B cell (primary cell): Measurements from ENCODE around the gene FGF18. TPM values are rescaled to one million over a fixed set of nuclear protein-coding genes. Genes with fewer than 3 reads are reported as not detected.

ENCODE experiments used
- ATAC-seq: fragments of 200-7000 bp; cut with Tn5 transposase; one replicate; pipeline ENCODE4 v1.10.0; 2021; ENCODE audit warnings: low read depth, mild to moderate bottlenecking, moderate number of reproducible peaks, moderate library complexity
- CTCF ChIA-PET: fragments of 350-600 bp; sonication (Branson Sonifier 250); formaldehyde crosslinking; loops from one replicate; lab custom pipeline; 2021; ENCODE audit warnings: antibody characterized with exemption, inconsistent platforms; lab: Charles Lee
- POLR2A ChIA-PET: fragments of 350-600 bp; sonication (Branson Sonifier 250); formaldehyde crosslinking; loops from one replicate; lab custom pipeline; 2021; ENCODE audit warnings: antibody characterized with exemption; lab: Charles Lee
- DNase-seq: peaks from one replicate; pipeline ENCODE4 v3.0.0; 2013
- H2AFZ ChIP-seq: 2 replicates; pipeline ENCODE4 v1.6.1; 2012; ENCODE audit warnings: mild to moderate bottlenecking, low read depth, low read length; ENCODE audit not compliant: insufficient read depth, poor library complexity, severe bottlenecking
- H3K27ac ChIP-seq, 2 donors: 1 replicate in 1 of 2; 2 replicates in 1 of 2; pipeline ENCODE4 v1.5.1; 2012 to 2013; ENCODE audit warnings: low read length in 2 of 2, mild to moderate bottlenecking in 2 of 2, moderate library complexity in 1 of 2
- H3K27me3 ChIP-seq, 4 experiments: fragments of 200-600 bp in 1 of 4; sonication (generic) in 1 of 4; replicated peaks in 1 of 4; 1 replicate in 2 of 4; 2 replicates in 2 of 4; pipeline versions ENCODE4 v1.6.1 to v1.7.0; 2013 to 2016; ENCODE audit warnings: low read length in 3 of 4, mild to moderate bottlenecking in 2 of 4, mixed read lengths in 1 of 4, moderate library complexity in 1 of 4; ENCODE audit not compliant: insufficient read depth in 4 of 4, control insufficient read depth in 3 of 4; ENCODE audit errors: control extremely low read depth in 1 of 4
- H3K36me3 ChIP-seq, 2 experiments: replicated peaks in 1 of 2; 1 replicate in 1 of 2; 2 replicates in 1 of 2; pipeline versions ENCODE4 v1.6.1 to v1.7.1; 2013; ENCODE audit warnings: low read length in 1 of 2; ENCODE audit not compliant: insufficient read depth in 2 of 2, control insufficient read depth in 1 of 2; ENCODE audit errors: control extremely low read depth in 1 of 2, extremely low read depth in 1 of 2
- H3K4me1 ChIP-seq, 2 donors: fragments of 200-600 bp in 1 of 2; sonication (generic) in 1 of 2; 1 replicate in 1 of 2; 2 replicates in 1 of 2; pipeline versions ENCODE4 v1.5.1 to v1.6.1; 2013 to 2017; ENCODE audit warnings: low read length in 2 of 2; ENCODE audit not compliant: control insufficient read depth in 2 of 2, insufficient read depth in 2 of 2
- H3K4me2 ChIP-seq: replicated peaks from 2 replicates; pipeline ENCODE3; 2012; ENCODE audit warnings: mild to moderate bottlenecking, low read depth, low read length; ENCODE audit not compliant: poor library complexity, severe bottlenecking
- H3K4me3 ChIP-seq, 5 experiments: fragments of 200-600 bp in 1 of 5; sonication (generic) in 1 of 5; 1 replicate in 3 of 5; 2 replicates in 2 of 5; pipeline versions ENCODE4 v1.5.1 to v1.7.0; 2011 to 2016; ENCODE audit warnings: low read length in 4 of 5, mild to moderate bottlenecking in 4 of 5, low read depth in 2 of 5, control low read depth in 1 of 5, moderate library complexity in 1 of 5; ENCODE audit not compliant: insufficient read depth in 1 of 5; ENCODE audit errors: control extremely low read depth in 1 of 5, extremely low read depth in 1 of 5
- H3K79me2 ChIP-seq: fragments of 200-600 bp; sonication (generic); one replicate; pipeline ENCODE4 v1.6.0; 2016; ENCODE audit warnings: low read length; ENCODE audit not compliant: control insufficient read depth, insufficient read depth
- H3K9ac ChIP-seq: fragments of 200-600 bp; sonication (generic); 2 replicates; pipeline ENCODE4 v1.6.1; 2017; ENCODE audit warnings: mild to moderate bottlenecking, low read length, moderate library complexity
- H3K9me3 ChIP-seq, 3 donors: one replicate each; pipeline versions ENCODE4 v1.6.1 to v1.7.1; 2013; ENCODE audit warnings: low read length in 2 of 3; ENCODE audit not compliant: control insufficient read depth in 2 of 3, insufficient read depth in 1 of 3; ENCODE audit errors: control extremely low read depth in 1 of 3
- H4K20me1 ChIP-seq: 2 replicates; pipeline ENCODE4 v1.6.0; 2012; ENCODE audit warnings: mild to moderate bottlenecking, low read length; ENCODE audit not compliant: insufficient read depth, control insufficient read depth, poor library complexity, severe bottlenecking
- H3K27ac Mint-ChIP-seq: one replicate; pipeline ENCODE4 v1.8.0; 2021; ENCODE audit warnings: mixed read lengths
- H3K27me3 Mint-ChIP-seq: one replicate; pipeline ENCODE4 v1.8.0; 2021; ENCODE audit warnings: mixed read lengths
- H3K4me1 Mint-ChIP-seq: one replicate; pipeline ENCODE4 v1.8.0; 2021; ENCODE audit warnings: mixed read lengths
- H3K4me3 Mint-ChIP-seq: one replicate; pipeline ENCODE4 v1.8.0; 2021; ENCODE audit warnings: mixed read lengths
- H3K9me3 Mint-ChIP-seq: one replicate; pipeline ENCODE4 v1.8.0; 2022; ENCODE audit warnings: mixed read lengths; ENCODE audit not compliant: insufficient read depth
- EZH2 ChIP-seq: IDR thresholded peaks from 2 replicates; pipeline ENCODE4 v1.6.1; 2012; ENCODE audit warnings: borderline replicate concordance, low read depth, mild to moderate bottlenecking, moderate library complexity, low read length; ENCODE audit not compliant: insufficient read depth, poor library complexity, severe bottlenecking
- WGBS: methylation state at CpG from one replicate; pipeline ENCODE4 v1.1.5; 2013; ENCODE audit warnings: missing lambda C conversion rate; ENCODE audit not compliant: insufficient coverage; 5-methylcytosine and 5-hydroxymethylcytosine counted together
- intact Hi-C: fragments of 100-400 bp; cut with micrococcal nuclease; formaldehyde crosslinking; loops from one replicate; pipeline ENCODE4 v1.10.0; 2022
- polyA plus RNA-seq: library from polyadenylated mRNA; depleted of rRNA; stranded (reverse); fragments of >200 nt; gene quantifications from 2 replicates; pipeline ENCODE4 v1.2.3, GENCODE V29; 2012
- total RNA-seq, 2 donors: library from RNA; stranded (reverse); fragments of 120-200 nt in 1 of 2; gene quantifications; 1 replicate in 1 of 2; 2 replicates in 1 of 2; pipeline versions ENCODE4 v1.2.3 to v1.2.4, GENCODE V29; 2013 to 2022
- TF ChIP-seq, protein P1 (sequence below): fragments of 200-600 bp; IDR thresholded peaks from one replicate; pipeline ENCODE4 v1.8.0; 2022; ENCODE audit warnings: antibody characterized with exemption, mild to moderate bottlenecking

Gene FGF18
- total and polyA plus RNA-seq, 2 donors (not counting 1 experiment from before 2014, with no cell fraction given): 0.06 to 0.15 TPM

DNA sequence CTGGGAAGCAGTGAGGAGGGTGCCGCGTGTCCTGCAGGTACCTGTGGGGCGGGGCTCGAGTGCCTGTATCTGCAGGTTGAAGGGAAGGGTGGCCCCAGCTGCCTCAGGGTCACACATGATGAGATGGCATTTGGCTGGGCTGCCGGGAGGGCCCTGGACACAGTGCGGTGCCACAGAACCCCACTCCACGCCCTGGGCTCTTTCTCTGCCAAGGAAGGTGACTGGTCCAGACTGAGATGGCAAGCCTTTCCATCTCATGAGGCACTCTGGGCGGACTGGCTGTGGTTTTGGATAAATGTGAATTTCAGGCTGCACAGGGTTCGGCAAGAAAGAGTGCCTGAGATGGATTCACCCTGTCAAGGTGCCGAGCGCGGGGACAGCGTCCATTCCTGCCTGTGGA is 69.4 kb downstream of the FGF18 start:
- H3K27me3 Mint-ChIP-seq: peaks cover 25% of the 10 kb centered on the region
- CTCF ChIA-PET: no interaction called here
- no peak overlapping the region for H3K27ac Mint-ChIP-seq
- no peak overlapping the region for H3K4me2 ChIP-seq
- no peak overlapping the region for H3K4me3 ChIP-seq
- no peak for TF ChIP-seq EZH2
- TF ChIP-seq, protein P1, sequence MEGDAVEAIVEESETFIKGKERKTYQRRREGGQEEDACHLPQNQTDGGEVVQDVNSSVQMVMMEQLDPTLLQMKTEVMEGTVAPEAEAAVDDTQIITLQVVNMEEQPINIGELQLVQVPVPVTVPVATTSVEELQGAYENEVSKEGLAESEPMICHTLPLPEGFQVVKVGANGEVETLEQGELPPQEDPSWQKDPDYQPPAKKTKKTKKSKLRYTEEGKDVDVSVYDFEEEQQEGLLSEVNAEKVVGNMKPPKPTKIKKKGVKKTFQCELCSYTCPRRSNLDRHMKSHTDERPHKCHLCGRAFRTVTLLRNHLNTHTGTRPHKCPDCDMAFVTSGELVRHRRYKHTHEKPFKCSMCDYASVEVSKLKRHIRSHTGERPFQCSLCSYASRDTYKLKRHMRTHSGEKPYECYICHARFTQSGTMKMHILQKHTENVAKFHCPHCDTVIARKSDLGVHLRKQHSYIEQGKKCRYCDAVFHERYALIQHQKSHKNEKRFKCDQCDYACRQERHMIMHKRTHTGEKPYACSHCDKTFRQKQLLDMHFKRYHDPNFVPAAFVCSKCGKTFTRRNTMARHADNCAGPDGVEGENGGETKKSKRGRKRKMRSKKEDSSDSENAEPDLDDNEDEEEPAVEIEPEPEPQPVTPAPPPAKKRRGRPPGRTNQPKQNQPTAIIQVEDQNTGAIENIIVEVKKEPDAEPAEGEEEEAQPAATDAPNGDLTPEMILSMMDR: no peak
- H3K9me3 ChIP-seq: no peaks in the 10 kb centered on the region
- H3K27ac ChIP-seq: no peak overlapping the region
- H3K79me2 ChIP-seq: no peaks in the 10 kb centered on the region
- DNase-seq (no peak), ATAC-seq (no peak)
- H3K4me1 ChIP-seq: no peaks in the 10 kb centered on the region
- POLR2A ChIA-PET: no interaction called here
- H3K4me3 Mint-ChIP-seq: no peak overlapping the region
- WGBS: 90% methylated on average over 13 of the region's 13 CpGs
- no peaks in the 10 kb centered on the region for H4K20me1 ChIP-seq
- H3K9ac ChIP-seq: no peak overlapping the region
- no peak overlapping the region for H2AFZ ChIP-seq
- H3K36me3 ChIP-seq: no peaks in the 10 kb centered on the region
- no peaks in the 10 kb centered on the region for H3K27me3 ChIP-seq
- intact Hi-C loops: loop anchor here (10.0 kb wide), 1 partner anchor 806 kb away; no protein-coding TSS in a partner anchor
- H3K9me3 Mint-ChIP-seq: no peaks in the 10 kb centered on the region
- H3K4me1 Mint-ChIP-seq: no peaks in the 10 kb centered on the region

DNA sequence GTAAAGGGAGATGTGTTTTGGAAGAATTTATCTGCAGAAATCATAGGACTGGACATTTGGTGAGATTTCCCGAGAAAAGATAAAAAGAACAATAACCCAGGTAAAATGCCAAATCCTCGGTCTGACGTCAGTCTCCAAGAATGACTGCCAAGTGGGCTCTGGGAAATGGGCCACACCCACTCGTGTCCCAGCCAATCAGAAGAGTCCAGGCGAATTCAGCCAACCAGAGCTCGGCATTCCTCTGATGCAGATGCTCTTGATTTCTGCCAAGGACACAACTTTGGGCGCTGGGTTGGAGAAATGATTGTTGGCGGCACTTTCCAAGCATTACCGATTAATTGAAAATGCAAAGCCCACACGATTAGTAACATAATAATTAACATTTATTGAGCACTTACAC is 73.3 kb downstream of the FGF18 start:
- intact Hi-C loops: no loop called here
- no peaks in the 10 kb centered on the region for H3K9me3 ChIP-seq
- no peak overlapping the region for H2AFZ ChIP-seq
- H3K79me2 ChIP-seq: no peaks in the 10 kb centered on the region
- ChIA-PET POLR2A (no interaction called here), CTCF (no interaction called here)
- H3K4me3 ChIP-seq: no peak overlapping the region
- no peaks in the 10 kb centered on the region for H3K27me3 ChIP-seq
- TF ChIP-seq EZH2: no peak
- TF ChIP-seq, protein P1: no peak
- ATAC-seq (no peak), DNase-seq (no peak)
- H4K20me1 ChIP-seq: no peaks in the 10 kb centered on the region
- Mint-ChIP-seq H3K27me3 (peaks cover 17% of the 10 kb centered on the region), H3K9me3 (no peaks in the 10 kb centered on the region), H3K27ac (no peak overlapping the region), H3K4me1 (no peaks in the 10 kb centered on the region), H3K4me3 (no peak overlapping the region)
- H3K4me2 ChIP-seq: no peak overlapping the region
- 89% methylated on average over 6 of the region's 10 CpGs for WGBS
- H3K27ac ChIP-seq: no peak overlapping the region
- no peak overlapping the region for H3K9ac ChIP-seq
- H3K4me1 ChIP-seq: no peaks in the 10 kb centered on the region
- H3K36me3 ChIP-seq: no peaks in the 10 kb centered on the region
